PC-3 (cell line): Measurements from ENCODE around the gene SLC8A2.

Experiments
- EZH2 ChIP-seq: fragments of 300-600 bp; sonication (generic); IDR thresholded peaks from one replicate; pipeline ENCODE4 v1.6.1; 2017; ENCODE audit warnings: antibody characterized with exemption, mild to moderate bottlenecking, low read length; ENCODE audit not compliant: unreplicated experiment
- EZH2phosphoT487 ChIP-seq: fragments of 300-600 bp; sonication (generic); IDR thresholded peaks from 2 replicates; pipeline ENCODE4 v1.6.1; 2018; ENCODE audit warnings: mild to moderate bottlenecking, antibody characterized with exemption, low read length, borderline replicate concordance
- TF ChIP-seq, protein P1 (sequence below): fragments of 300-600 bp; sonication (generic); conservative IDR thresholded peaks from 2 replicates; pipeline ENCODE4 v1.5.1; 2017; ENCODE audit warnings: antibody characterized with exemption, low read depth, mild to moderate bottlenecking, low read length

DNA sequence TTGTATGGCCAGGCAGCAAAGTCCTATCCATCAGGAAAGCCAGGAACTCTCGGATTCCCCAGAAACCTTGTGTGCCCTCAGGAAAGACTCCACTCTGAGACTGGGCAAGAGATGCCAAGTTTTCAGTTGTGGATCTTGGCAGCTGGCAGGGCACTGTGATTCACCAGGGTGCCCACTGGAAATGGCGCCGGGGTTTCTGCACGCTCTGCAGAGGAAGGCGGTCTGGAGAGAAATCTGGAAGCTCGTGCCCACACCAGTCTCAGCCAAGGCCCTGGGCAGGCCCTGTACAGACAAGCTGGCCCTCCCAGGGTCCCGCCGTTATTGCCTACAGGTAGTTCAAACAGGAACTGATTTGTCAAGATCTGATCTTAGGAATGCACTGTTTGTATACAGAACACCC lies 38.3 kb upstream of the SLC8A2 start:
- TF ChIP-seq, protein P1, sequence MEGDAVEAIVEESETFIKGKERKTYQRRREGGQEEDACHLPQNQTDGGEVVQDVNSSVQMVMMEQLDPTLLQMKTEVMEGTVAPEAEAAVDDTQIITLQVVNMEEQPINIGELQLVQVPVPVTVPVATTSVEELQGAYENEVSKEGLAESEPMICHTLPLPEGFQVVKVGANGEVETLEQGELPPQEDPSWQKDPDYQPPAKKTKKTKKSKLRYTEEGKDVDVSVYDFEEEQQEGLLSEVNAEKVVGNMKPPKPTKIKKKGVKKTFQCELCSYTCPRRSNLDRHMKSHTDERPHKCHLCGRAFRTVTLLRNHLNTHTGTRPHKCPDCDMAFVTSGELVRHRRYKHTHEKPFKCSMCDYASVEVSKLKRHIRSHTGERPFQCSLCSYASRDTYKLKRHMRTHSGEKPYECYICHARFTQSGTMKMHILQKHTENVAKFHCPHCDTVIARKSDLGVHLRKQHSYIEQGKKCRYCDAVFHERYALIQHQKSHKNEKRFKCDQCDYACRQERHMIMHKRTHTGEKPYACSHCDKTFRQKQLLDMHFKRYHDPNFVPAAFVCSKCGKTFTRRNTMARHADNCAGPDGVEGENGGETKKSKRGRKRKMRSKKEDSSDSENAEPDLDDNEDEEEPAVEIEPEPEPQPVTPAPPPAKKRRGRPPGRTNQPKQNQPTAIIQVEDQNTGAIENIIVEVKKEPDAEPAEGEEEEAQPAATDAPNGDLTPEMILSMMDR, result no peak
- no peak for TF ChIP-seq EZH2
- no peak for TF ChIP-seq EZH2phosphoT487
